Naive thymus-derived CD4-positive, alpha-beta T cell (primary cell): ENCODE results near the gene HNRNPL. TPM values are rescaled to one million over a fixed set of nuclear protein-coding genes. Genes with fewer than 3 reads are reported as not detected.
A peak's percentile ranks its signal among the peaks of the same experiment; 100 is the strongest.

Experiments used
- ATAC-seq: fragments of 150-1000 bp; cut with Tn5 transposase; 2 replicates; pipeline ENCODE4 v1.10.0; 2021; ENCODE audit warnings: mild to moderate bottlenecking, moderate library complexity
- CTCF ChIA-PET: fragments of 350-600 bp; sonication (Branson Sonifier 250); formaldehyde crosslinking; loops from one replicate; lab custom pipeline; 2021; ENCODE audit warnings: antibody characterized with exemption; lab: Charles Lee
- POLR2A ChIA-PET: fragments of 350-600 bp; sonication (Branson Sonifier 250); formaldehyde crosslinking; loops from one replicate; lab custom pipeline; 2021; ENCODE audit warnings: antibody characterized with exemption, inconsistent platforms; lab: Charles Lee
- DNase-seq, 9 donors: peaks; one replicate each; pipeline versions ENCODE4 v3.0.0 to v3.0.0-alpha.2; 2020 to 2022; ENCODE audit warnings: mixed read lengths in 1 of 9
- H3K27ac ChIP-seq: one replicate; pipeline ENCODE4 v1.7.0; 2013; ENCODE audit warnings: mild to moderate bottlenecking, low read depth, low read length, moderate library complexity
- H3K27me3 ChIP-seq, 2 donors: one replicate each; pipeline ENCODE4 v1.7.0; 2013; ENCODE audit warnings: low read length in 2 of 2, mild to moderate bottlenecking in 2 of 2, moderate library complexity in 2 of 2; ENCODE audit not compliant: control insufficient read depth in 2 of 2, insufficient read depth in 2 of 2
- H3K36me3 ChIP-seq, 3 experiments: 1 replicate in 2 of 3; 2 replicates in 1 of 3; pipeline ENCODE4 v1.7.0; 2013; ENCODE audit warnings: low read length in 3 of 3, mild to moderate bottlenecking in 3 of 3, moderate library complexity in 1 of 3; ENCODE audit not compliant: insufficient read depth in 3 of 3, control insufficient read depth in 2 of 3
- H3K4me1 ChIP-seq, 2 donors: one replicate each; pipeline ENCODE4 v1.7.0; 2013; ENCODE audit warnings: low read length in 2 of 2, mild to moderate bottlenecking in 2 of 2, moderate library complexity in 1 of 2; ENCODE audit not compliant: control insufficient read depth in 2 of 2, insufficient read depth in 2 of 2
- H3K4me3 ChIP-seq: 2 replicates; pipeline ENCODE4 v1.7.0; 2013; ENCODE audit warnings: mild to moderate bottlenecking, low read length
- H3K9me3 ChIP-seq, 3 experiments: 1 replicate in 2 of 3; 2 replicates in 1 of 3; pipeline ENCODE4 v1.7.0; 2013; ENCODE audit warnings: low read length in 3 of 3; ENCODE audit not compliant: control insufficient read depth in 2 of 3
- H3K27ac Mint-ChIP-seq, 9 donors: one replicate each; pipeline ENCODE4 v1.8.0; 2020 to 2022; ENCODE audit warnings: mixed read lengths in 9 of 9, mild to moderate bottlenecking in 8 of 9, moderate library complexity in 5 of 9, inconsistent platforms in 2 of 9
- H3K27me3 Mint-ChIP-seq, 5 donors: one replicate each; pipeline ENCODE4 v1.8.0; 2021 to 2022; ENCODE audit warnings: mixed read lengths in 5 of 5, mild to moderate bottlenecking in 1 of 5
- H3K36me3 Mint-ChIP-seq, 5 donors: one replicate each; pipeline ENCODE4 v1.8.0; 2020 to 2022; ENCODE audit warnings: mixed read lengths in 5 of 5, mild to moderate bottlenecking in 3 of 5, inconsistent platforms in 1 of 5
- H3K4me1 Mint-ChIP-seq, 7 donors: one replicate each; pipeline ENCODE4 v1.8.0; 2020 to 2022; ENCODE audit warnings: mixed read lengths in 7 of 7, mild to moderate bottlenecking in 3 of 7, inconsistent platforms in 1 of 7
- H3K4me3 Mint-ChIP-seq, 10 donors: one replicate each; pipeline ENCODE4 v1.8.0; 2020 to 2022; ENCODE audit warnings: mild to moderate bottlenecking in 10 of 10, mixed read lengths in 10 of 10, moderate library complexity in 6 of 10, inconsistent platforms in 2 of 10
- H3K9me3 Mint-ChIP-seq, 11 donors: one replicate each; pipeline ENCODE4 v1.8.0; 2020 to 2022; ENCODE audit warnings: mixed read lengths in 11 of 11, mild to moderate bottlenecking in 4 of 11, inconsistent platforms in 1 of 11, moderate library complexity in 1 of 11
- intact Hi-C, 2 donors: fragments of 100-400 bp; cut with micrococcal nuclease; formaldehyde crosslinking; loops; one replicate each; pipeline ENCODE4 v1.15.1; 2023
- polyA plus RNA-seq, 2 donors: library from polyadenylated mRNA; unstranded; fragments of 300-500 nt; fragmentation: Illumina TruSeq; gene quantifications; one replicate each; pipeline ENCODE4 v1.2.3, GENCODE V29; 2021
- total RNA-seq, 6 experiments: library from RNA in 5 of 6; stranded (reverse) in 5 of 6; gene quantifications; 1 replicate in 5 of 6; 2 replicates in 1 of 6; pipeline ENCODE4 v1.2.3 and lab custom pipeline; 2021 to 2026

The HNRNPL gene
- total RNA-seq (100 to 1,000 TPM; 339 to 539 (median 505) TPM), polyA plus RNA-seq (10 to 100 TPM; 70.6 to 78.7 TPM), total RNA-seq (lab: John Stamatoyannopoulos, UW) (417 reads per million, percentile 97 among the genes with 10 or more reads in this experiment)

- peaks cover 8 to 28% (median 27%) of the 10 kb centered on the region in 5 donors for H3K36me3 Mint-ChIP-seq
- peaks cover 0 to 5% (median 0%) of the 10 kb centered on the region in 5 donors for H3K27me3 Mint-ChIP-seq
- CTCF ChIA-PET: interaction anchor here (0.9 to 1.5 kb wide), 3 partner anchors 13 to 19 kb away, joined by 3 to 4 read pairs (median 3); no protein-coding TSS in a partner anchor
Observed at GRCh38 chr19:38849860-38850435, at the start of gene HNRNPL. TSS of gene HNRNPL (minus strand) at chr19:38849986. CDS start at chr19:38849966, 20 bp downstream.

GRCh38 chr19:38898788-38899446, 49.1 kb upstream of the HNRNPL start:
- H3K27me3 Mint-ChIP-seq: no peaks in the 10 kb centered on the region
- peak overlapping the region; percentile 74 for H3K4me3 ChIP-seq
- peaks cover 27 to 69% (median 44%) of the 10 kb centered on the region in 7 donors for H3K4me1 Mint-ChIP-seq
- no peak for ATAC-seq
- H3K9me3 Mint-ChIP-seq: peaks cover 0 to 2% (median 0%) of the 10 kb centered on the region in 11 donors
- ChIA-PET POLR2A (no interaction called here), CTCF (no interaction called here)
- peak overlapping the region; percentile 86 to 99 (median 94) for H3K27ac Mint-ChIP-seq
- peaks cover 0 to 20% (median 4%) of the 10 kb centered on the region in 5 donors for H3K36me3 Mint-ChIP-seq
- peak overlapping the region; percentile 88 to 100 (median 96) for H3K4me3 Mint-ChIP-seq
- intact Hi-C loops: loop anchor here (1.0 kb wide), 11 partner anchors 21 to 525 kb away; partner anchors contain the start of genes ECH1 (in 2 of the 2), MRPS12 (in 2 of the 2), PSMD8 (in 2 of the 2) and RINL (in 2 of the 2)
- H3K9me3 ChIP-seq: no peaks in the 10 kb centered on the region
- H3K27me3 ChIP-seq: no peaks in the 10 kb centered on the region
- H3K4me1 ChIP-seq: peaks cover 15 to 29% of the 10 kb centered on the region in 2 donors
- peak overlapping the region; percentile 97 for H3K27ac ChIP-seq
- peaks cover 0 to 5% (median 0%) of the 10 kb centered on the region in 3 experiments for H3K36me3 ChIP-seq
- no peak for DNase-seq

More at GRCh38 chr19:38849860-38850435, at the start of gene HNRNPL:
- Histone ChIP-seq H3K4me3 (peak within 1 kb of the TSS; percentile 81), H3K36me3 (peaks cover 18 to 36% (median 23%) of the 10 kb centered on the region in 3 experiments), H3K27me3 (no peaks in the 10 kb centered on the region), H3K27ac (peak within 1 kb of the TSS; percentile 96), H3K4me1 (peaks cover 24 to 41% of the 10 kb centered on the region in 2 donors), H3K9me3 (no peaks in the 10 kb centered on the region)
- Mint-ChIP-seq H3K4me1 (peaks cover 30 to 67% (median 50%) of the 10 kb centered on the region in 7 donors), H3K4me3 (peak within 1 kb of the TSS; percentile 88 to 99 (median 96)), H3K9me3 (peaks cover 0 to 9% (median 0%) of the 10 kb centered on the region in 11 donors), H3K27ac (peak within 1 kb of the TSS; percentile 94 to 100 (median 99))
- intact Hi-C loops: loop anchor here (1.0 to 5.0 kb wide), 19 partner anchors 8 to 1437 kb away; partner anchors contain the start of genes ACTN4 (in 2 of the 2), ECH1 (in 2 of the 2), EIF3K (in 2 of the 2) and MRPS12 (in 2 of the 2)
- ATAC-seq (peak; percentile 78), DNase-seq (peak; percentile 99 to 100 (median 100))
- POLR2A ChIA-PET: interaction anchor here (0.8 to 11.2 kb wide), 16 partner anchors 8 to 231 kb away, joined by 3 to 317 read pairs (median 6); partner anchors contain the start of genes ACTN4, ECH1, EIF3K and LGALS4

- Mint-ChIP-seq H3K36me3 (peaks cover 0 to 11% (median 0%) of the 10 kb centered on the region in 5 donors), H3K27me3 (no peaks in the 10 kb centered on the region), H3K9me3 (no peaks in the 10 kb centered on the region), H3K27ac (peak overlapping the region in 3 of 9 donors; percentile 28 to 51 (median 41)), H3K4me3 (no peak overlapping the region), H3K4me1 (peaks cover 16 to 40% (median 28%) of the 10 kb centered on the region in 7 donors)
- POLR2A ChIA-PET: interaction anchor here (0.6 kb wide), 1 partner anchor 518 kb away, joined by 3 read pairs; no protein-coding TSS in a partner anchor
- intact Hi-C loops: no loop called here
- Histone ChIP-seq H3K27ac (no peak overlapping the region), H3K4me1 (peaks cover 10 to 13% of the 10 kb centered on the region in 2 donors), H3K4me3 (no peak overlapping the region), H3K36me3 (peaks cover 0 to 27% (median 0%) of the 10 kb centered on the region in 3 experiments), H3K27me3 (no peaks in the 10 kb centered on the region), H3K9me3 (no peaks in the 10 kb centered on the region)
- ATAC-seq: no peak
- DNase-seq: no peak
- CTCF ChIA-PET: no interaction called here
Observed at GRCh38 chr19:38894968-38895367, 45.2 kb upstream of the HNRNPL start.

- H3K4me1 Mint-ChIP-seq: peaks cover 7 to 26% (median 15%) of the 10 kb centered on the region in 7 donors
- no peaks in the 10 kb centered on the region for H3K9me3 Mint-ChIP-seq
- no peak overlapping the region for H3K4me3 Mint-ChIP-seq
- ChIA-PET POLR2A (no interaction called here), CTCF (no interaction called here)
- DNase-seq: no peak
- Histone ChIP-seq H3K27me3 (no peaks in the 10 kb centered on the region), H3K9me3 (no peaks in the 10 kb centered on the region), H3K36me3 (peaks cover 0 to 42% (median 0%) of the 10 kb centered on the region in 3 experiments), H3K4me3 (no peak overlapping the region), H3K27ac (no peak overlapping the region), H3K4me1 (peaks cover 4 to 6% of the 10 kb centered on the region in 2 donors)
- H3K36me3 Mint-ChIP-seq: peaks cover 0 to 20% (median 0%) of the 10 kb centered on the region in 5 donors
- no peak for ATAC-seq
- no peaks in the 10 kb centered on the region for H3K27me3 Mint-ChIP-seq
- no peak overlapping the region for H3K27ac Mint-ChIP-seq
- intact Hi-C loops: no loop called here
Observed at GRCh38 chr19:38893341-38893771, 43.6 kb upstream of the HNRNPL start.

GRCh38 chr19:38892841-38893240, 43.1 kb upstream of the HNRNPL start:
- no peak for DNase-seq
- peaks cover 0 to 43% (median 0%) of the 10 kb centered on the region in 3 experiments for H3K36me3 ChIP-seq
- Mint-ChIP-seq H3K9me3 (no peaks in the 10 kb centered on the region), H3K27ac (no peak overlapping the region), H3K4me1 (peaks cover 5 to 21% (median 11%) of the 10 kb centered on the region in 7 donors), H3K4me3 (no peak overlapping the region), H3K36me3 (peaks cover 0 to 20% (median 0%) of the 10 kb centered on the region in 5 donors), H3K27me3 (no peaks in the 10 kb centered on the region)
- H3K27me3 ChIP-seq: no peaks in the 10 kb centered on the region
- ChIA-PET POLR2A (no interaction called here), CTCF (no interaction called here)
- intact Hi-C loops: no loop called here
- ATAC-seq: no peak
- peaks cover 0 to under 1% of the 10 kb centered on the region in 2 donors for H3K4me1 ChIP-seq
- H3K4me3 ChIP-seq: no peak overlapping the region
- no peaks in the 10 kb centered on the region for H3K9me3 ChIP-seq
- H3K27ac ChIP-seq: no peak overlapping the region

- peaks cover 0 to 43% (median 0%) of the 10 kb centered on the region in 3 experiments for H3K36me3 ChIP-seq
- Mint-ChIP-seq H3K9me3 (no peaks in the 10 kb centered on the region), H3K4me1 (peaks cover 0 to 17% (median 8%) of the 10 kb centered on the region in 7 donors), H3K4me3 (no peak overlapping the region), H3K36me3 (peaks cover 0 to 20% (median 0%) of the 10 kb centered on the region in 5 donors), H3K27ac (no peak overlapping the region), H3K27me3 (no peaks in the 10 kb centered on the region)
- CTCF ChIA-PET: no interaction called here
- no peaks in the 10 kb centered on the region for H3K9me3 ChIP-seq
- POLR2A ChIA-PET: no interaction called here
- H3K4me1 ChIP-seq: peaks cover 0 to 3% of the 10 kb centered on the region in 2 donors
- H3K27me3 ChIP-seq: no peaks in the 10 kb centered on the region
- no peak overlapping the region for H3K27ac ChIP-seq
- H3K4me3 ChIP-seq: no peak overlapping the region
- ATAC-seq: no peak
- DNase-seq: no peak
- intact Hi-C loops: no loop called here
Observed at GRCh38 chr19:38891771-38892170, 42.0 kb upstream of the HNRNPL start.
